H1 (cell line): Measurements from ENCODE around the gene NAB1. TPM values are rescaled to one million over a fixed set of nuclear protein-coding genes. Genes with fewer than 3 reads are reported as not detected.

Source experiments
- BCL11A ChIP-seq, 2 experiments: IDR thresholded peaks; one replicate each; pipeline ENCODE4 v1.6.1; 2011; ENCODE audit warnings: low read depth in 2 of 2, low read length in 2 of 2, mild to moderate bottlenecking in 2 of 2
- HDAC2 ChIP-seq, 2 experiments: fragments of 300-600 bp in 1 of 2; sonication (generic) in 1 of 2; IDR thresholded peaks; 2 replicates each; pipeline ENCODE4 v1.6.1; 2011 to 2012; ENCODE audit warnings: low read depth in 2 of 2, low read length in 2 of 2, mild to moderate bottlenecking in 2 of 2, moderate library complexity in 2 of 2, borderline replicate concordance in 1 of 2, inconsistent platforms in 1 of 2
- SAP30 ChIP-seq: fragments of 300-600 bp; sonication (generic); IDR thresholded peaks from 2 replicates; pipeline ENCODE4 v1.7.1; 2012; ENCODE audit warnings: low read length, moderate library complexity, mild to moderate bottlenecking, inconsistent platforms; ENCODE audit not compliant: insufficient read depth, insufficient replicate concordance
- USF2 ChIP-seq: IDR thresholded peaks from 2 replicates; pipeline ENCODE4 v1.6.1; 2011; ENCODE audit warnings: low read length, improper control_type of control experiment
- polyA plus RNA-seq, 7 experiments: library from polyadenylated mRNA; depleted of rRNA in 3 of 7; stranded (reverse) in 5 of 7; unstranded in 2 of 7; fragments of >200 nt in 5 of 7; fragments of 200-250 nt in 2 of 7; gene quantifications; 1 replicate in 5 of 7; 2 replicates in 1 of 7; 4 replicates in 1 of 7; pipeline versions ENCODE4 v1.2.1 to v1.2.3, GENCODE V29; 2011 to 2013; ENCODE audit warnings: missing spikeins in 2 of 7, mixed read lengths in 2 of 7
- total RNA-seq: library from RNA; stranded (reverse); fragmentation: NEBNext Ultra II Directional; extraction: Animal tissue kit (Norgen Biotek cat#: 25700); gene quantifications from 2 replicates; pipeline ENCODE4 v1.2.1, GENCODE V29; 2021

NAB1 gene
- total and polyA plus RNA-seq, 2 of the 8 experiments (the other 6 are each of a cell fraction or from before 2014, with no cell fraction given), result 8.5 to 28.6 TPM

GRCh38 chr2:190618030-190618429, 30.9 kb upstream of the NAB1 start (continued):
- TF ChIP-seq BCL11A (IDR thresholded peaks at IDR 0.05; ENCODE audit: low read depth in 2 of 2, low read length in 2 of 2), result no peak
- no peak for TF ChIP-seq SAP30
- no peak for TF ChIP-seq USF2
- TF ChIP-seq HDAC2 (IDR thresholded peaks at IDR 0.05; ENCODE audit: borderline replicate concordance in 1 of 2, low read depth in 2 of 2, low read length in 2 of 2), result no peak
- TF ChIP-seq, all 59 proteins: peak for 0
